HUDEP-2 (cell line): ENCODE data around the gene DFFB.

Source experiments
- DNase-seq, 76 experiments: peaks; one replicate each; lab custom pipeline; 2025; ENCODE audit not compliant: unreplicated experiment in 76 of 76; lab: John Stamatoyannopoulos, UW

DFFB gene

DNA sequence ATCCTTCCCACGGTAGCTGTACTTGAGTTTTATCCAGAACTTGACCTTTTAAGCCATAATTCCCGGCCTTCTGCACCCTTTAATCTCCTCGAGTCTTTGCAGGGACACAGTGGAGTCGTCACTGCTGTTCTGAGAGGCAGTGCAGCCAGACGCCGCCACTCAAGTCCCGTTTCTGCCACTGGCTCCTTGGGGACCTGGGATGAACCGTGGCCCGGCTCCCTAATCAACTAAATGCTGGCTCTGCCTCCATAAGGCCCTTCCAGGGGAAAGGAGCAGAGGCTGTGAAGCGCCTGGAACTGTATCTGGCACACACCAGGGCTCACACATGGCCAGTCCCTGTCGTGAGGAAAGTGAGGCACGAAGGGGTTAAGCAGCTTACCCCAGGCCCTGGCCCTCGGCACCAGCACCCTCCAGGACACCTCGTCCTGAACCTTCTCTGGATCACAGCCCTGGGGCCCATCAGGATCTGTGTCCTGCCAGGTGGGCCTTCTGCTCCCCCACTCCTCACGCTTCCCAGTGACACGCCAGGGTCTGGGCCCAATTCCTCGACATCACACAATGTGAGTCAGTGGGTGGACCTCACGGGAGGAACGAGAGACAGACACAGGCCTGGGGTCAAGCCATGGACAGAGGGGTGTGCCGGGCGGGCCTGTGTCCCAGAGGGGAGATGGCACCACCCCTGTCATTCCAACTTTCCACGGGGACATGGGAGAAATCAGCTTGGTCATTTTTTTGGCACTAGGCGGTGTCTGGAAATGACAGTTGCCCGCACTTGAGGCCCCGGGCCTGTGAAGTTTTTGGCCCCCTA is 66.3 kb downstream of the DFFB start:
- no peak for DNase-seq

DNA sequence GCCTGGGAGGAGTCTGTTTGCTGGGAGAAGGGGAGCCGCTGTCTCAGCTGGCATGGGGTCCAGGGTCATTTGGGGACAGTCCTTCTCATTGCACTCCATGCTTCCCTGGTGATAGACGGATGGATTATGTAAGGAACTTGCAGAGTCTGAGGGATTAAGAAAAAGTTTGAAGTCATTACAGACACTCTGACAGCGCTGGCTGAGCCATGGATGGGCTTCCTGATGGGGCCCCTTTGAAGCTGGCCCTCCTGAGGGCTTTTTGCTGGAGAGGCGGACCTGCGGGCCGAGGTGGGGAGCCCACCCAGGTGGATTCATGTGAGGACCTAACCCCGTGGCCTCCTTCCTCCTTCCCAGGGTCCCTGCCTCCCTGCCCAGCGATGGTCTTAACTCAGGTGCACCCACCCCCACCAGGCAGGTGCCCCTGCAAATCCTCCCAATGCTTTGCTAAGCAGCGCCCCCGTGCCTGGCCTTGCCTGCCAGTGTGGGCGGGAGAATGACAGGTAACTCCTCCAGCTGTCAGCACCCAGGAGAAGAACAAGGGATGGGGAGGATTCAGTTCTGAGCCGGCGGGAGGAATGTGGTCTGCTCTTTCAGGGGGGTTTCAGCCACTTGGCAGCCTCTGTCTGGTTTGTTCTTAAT is 67.0 kb downstream of the DFFB start:
- DNase-seq = no peak

DNA sequence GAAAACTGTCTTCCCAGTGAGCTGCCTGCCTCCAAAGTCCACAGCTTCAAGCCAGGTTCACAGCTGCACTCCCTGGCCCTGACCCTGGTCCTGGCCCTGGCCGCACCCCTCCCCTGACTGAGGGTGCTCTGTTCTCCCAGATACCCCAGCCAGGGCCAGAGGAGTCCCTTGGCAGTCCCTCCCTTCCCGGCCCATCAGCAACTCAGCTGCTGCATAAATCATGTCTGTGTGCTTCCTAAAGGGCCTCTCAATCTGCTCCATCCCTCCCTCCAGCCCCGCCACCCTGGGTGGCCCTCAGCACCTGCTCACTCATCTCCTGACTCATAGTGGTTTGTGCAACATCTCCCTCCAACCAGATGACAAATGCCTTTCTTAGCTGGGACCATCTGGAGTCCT is 67.5 kb downstream of the DFFB start:
- DNase-seq = no peak

DNA sequence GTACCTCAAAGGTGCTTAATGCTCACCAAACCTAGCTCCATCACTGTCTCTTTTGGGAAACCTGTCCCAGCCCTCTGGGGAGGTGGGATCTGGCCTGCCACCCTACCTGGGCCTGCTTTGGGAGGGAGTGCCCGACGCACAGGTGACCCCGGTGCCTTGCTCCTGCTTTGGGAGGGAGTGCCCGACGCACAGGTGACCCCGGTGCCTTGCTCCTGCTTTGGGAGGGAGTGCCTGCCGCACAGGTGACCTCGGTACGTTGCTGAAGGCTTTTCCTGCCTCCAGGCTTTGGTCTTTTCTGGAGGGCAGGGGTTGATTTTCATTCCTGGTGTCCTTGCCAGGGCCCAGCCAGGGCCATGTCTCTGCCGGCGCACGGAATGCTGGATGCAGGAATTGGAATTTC is 68.0 kb downstream of the DFFB start:
- DNase-seq = no peak

DNA sequence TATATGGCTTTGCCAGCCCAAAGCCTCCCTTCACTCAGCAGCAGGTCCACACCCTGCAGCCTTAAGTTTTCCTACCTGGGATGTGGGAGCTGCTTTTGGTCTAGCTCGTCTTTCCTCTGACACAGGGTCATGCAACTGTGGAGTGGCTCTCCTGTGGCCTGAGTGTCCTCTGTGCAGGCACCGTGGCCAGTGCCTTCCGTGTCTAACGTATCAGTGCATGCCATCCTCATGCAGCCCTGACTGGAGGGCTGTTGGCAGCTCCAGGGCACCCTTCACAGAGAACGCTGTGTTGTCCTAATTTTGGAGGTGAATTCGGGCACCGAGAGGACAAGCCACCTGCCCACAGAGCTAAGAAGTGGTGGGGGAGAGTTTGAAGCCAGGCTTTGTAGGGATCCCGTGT is 68.5 kb downstream of the DFFB start:
- DNase-seq = no peak

DNA sequence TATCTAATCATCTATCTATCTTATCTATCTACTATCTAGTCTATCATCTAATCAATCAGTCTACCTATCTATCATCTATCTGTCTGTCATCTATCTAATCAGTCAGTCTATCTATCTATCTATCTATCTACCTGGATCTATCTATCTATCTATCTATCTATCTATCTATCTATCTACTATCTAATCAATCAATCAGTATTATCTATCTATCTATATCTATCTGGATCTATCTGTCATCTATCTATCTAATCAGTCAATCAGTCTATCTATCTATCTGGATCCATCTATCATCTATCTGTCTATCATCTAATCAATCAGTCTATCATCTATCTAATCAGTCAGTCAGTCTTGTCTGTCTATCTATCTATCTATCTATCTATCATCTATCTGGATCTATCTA is 69.7 kb downstream of the DFFB start:
- no peak for DNase-seq

DNA sequence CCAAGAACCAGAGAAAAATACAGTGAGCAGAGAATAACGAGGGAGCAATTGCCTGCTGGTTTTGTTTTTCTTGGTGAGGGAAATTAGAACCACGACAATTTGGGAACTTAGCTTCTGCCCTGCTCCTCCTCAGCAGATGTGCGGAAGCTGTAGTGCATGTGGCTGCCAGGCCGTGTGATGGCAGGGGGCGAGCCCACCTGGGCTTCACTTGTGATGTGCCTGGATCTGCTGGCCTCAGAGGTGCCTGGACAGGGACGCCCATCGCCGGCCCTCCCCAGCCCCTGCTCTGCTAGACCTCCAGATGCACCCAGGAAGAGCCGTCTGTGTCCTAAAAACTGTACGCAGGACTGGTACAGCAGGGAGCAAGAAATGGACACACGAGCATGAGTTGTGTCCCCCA is 71.3 kb downstream of the DFFB start:
- DNase-seq = no peak

DNA sequence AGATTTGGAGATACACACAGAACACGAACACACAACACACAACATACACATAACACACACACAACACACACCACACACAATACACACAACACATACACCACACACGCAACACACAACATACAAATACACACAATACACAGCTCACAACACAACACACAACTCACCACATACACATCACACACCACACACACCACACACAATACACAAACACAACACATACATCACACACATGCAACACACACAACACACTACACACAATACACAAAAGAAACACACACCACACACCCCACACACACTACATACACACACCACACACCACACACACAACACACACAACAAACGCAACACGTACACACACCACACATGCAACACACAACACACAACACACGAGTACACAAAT is 71.8 kb downstream of the DFFB start:
- no peak for DNase-seq

DNA sequence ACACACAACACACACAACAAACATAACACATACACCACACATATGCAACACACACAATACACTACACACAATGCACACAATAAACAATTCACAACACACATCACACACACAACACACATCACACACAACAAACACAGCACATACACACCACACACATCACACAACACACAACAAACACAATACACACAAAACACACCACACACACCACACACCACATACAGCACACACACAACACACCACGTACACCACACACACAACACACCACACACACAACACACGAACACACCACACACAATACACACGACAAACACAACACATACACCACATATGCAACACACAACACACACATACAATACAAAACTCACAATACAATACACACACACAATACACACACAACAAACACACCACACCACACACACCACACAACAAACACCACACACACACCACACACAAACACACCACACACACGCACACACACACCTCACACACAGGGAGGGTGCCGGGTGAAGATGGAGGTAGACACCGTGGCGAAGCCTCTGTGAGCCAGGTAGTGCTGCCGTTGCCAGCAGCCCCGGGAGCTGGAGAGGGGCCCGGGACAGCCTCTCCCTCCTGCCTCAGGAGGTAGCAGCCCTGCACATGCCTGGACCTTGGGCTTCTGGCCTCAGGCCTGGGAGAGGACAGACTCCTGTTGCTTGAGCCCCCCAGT is 73.2 kb downstream of the DFFB start:
- DNase-seq = no peak

DNA sequence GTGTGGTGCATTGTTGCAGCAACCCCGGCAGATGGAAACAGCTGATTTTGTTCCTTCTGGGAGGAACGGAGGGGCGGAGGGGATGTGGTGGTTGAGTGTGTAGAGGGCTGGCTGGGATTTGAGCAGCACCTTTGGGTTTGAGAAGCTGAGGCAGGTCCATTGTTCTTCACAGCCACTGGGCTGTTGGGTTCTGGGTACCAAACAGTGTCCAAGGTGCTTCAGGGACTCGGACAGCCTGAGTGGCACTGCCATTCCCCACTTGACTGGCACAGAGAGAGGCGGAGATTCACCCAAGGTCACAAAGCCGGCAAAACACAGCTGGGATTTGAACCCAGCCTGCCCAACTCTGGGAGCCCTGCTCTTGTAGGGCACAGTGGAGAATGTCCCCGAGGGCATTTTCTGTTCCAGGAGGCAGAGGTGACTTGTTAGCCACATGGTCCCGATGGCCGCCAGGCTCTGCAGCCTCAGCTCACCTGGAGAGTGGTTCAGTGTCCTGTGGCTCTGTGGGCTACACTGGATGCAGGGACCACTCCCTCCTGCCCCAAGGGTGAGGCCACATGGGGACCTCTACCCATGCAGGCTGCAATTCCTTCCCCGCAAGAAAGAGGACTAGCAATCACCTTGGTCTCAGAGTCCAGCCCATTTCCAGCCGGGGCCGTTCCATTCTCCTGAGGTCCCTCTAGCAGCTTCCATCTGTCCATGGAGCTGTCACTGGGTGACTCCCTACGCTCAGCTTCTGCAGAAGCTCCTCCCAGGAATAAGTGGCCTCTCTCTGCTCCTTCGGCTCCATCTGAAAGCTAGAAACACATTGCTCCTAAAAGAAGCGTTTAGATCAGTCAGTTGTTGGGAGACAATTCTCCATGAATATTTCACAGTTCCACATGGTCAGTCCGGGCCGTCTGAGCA is 74.0 kb downstream of the DFFB start:
- no peak for DNase-seq

DNA sequence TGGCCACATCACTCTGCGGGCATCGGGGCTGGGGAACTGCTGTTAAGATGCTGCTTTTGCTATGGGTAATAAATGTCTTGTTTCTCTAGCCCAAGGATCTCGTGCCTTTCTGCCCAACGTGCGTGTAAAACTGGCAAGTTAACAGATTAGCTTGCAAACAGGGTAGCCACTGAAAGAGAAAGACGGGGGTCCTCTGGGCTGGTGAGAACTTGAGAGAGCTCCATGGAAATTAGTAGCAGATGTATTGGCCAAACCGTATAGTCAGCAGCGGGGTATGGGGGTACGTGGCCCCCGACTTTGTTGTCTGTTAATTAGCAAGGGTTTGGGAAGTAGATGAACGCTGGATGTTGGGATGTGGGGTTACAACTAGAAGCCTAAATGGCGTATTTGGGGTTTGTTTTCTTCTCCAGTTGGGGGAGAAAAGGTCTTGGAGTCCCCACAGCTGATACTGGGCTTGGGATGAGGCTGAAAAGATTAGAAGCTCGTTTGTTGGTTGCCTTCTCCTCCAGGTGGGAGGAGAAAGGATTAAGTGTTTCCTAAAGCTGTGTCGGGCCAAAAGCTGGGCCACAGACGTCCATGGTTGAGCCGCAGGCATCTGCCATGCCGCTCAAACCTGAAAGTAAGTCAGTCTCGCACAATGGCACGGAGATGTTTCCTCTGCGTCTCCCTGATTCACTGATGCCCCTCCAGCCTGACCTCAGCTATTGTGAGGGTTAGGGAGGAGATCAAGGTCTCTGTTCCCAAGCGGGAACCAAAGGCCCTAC is 75.1 kb downstream of the DFFB start:
- no peak for DNase-seq
